PC-3 (cell line): ENCODE results near the gene IFITM2.

Experiments
- EZH2 ChIP-seq: fragments of 300-600 bp; sonication (generic); IDR thresholded peaks from one replicate; pipeline ENCODE4 v1.6.1; 2017; ENCODE audit warnings: antibody characterized with exemption, mild to moderate bottlenecking, low read length; ENCODE audit not compliant: unreplicated experiment
- EZH2phosphoT487 ChIP-seq: fragments of 300-600 bp; sonication (generic); IDR thresholded peaks from 2 replicates; pipeline ENCODE4 v1.6.1; 2018; ENCODE audit warnings: mild to moderate bottlenecking, antibody characterized with exemption, low read length, borderline replicate concordance
- TF ChIP-seq, protein P1 (sequence below): fragments of 300-600 bp; sonication (generic); conservative IDR thresholded peaks from 2 replicates; pipeline ENCODE4 v1.5.1; 2017; ENCODE audit warnings: antibody characterized with exemption, low read depth, mild to moderate bottlenecking, low read length

- TF ChIP-seq, protein P1, sequence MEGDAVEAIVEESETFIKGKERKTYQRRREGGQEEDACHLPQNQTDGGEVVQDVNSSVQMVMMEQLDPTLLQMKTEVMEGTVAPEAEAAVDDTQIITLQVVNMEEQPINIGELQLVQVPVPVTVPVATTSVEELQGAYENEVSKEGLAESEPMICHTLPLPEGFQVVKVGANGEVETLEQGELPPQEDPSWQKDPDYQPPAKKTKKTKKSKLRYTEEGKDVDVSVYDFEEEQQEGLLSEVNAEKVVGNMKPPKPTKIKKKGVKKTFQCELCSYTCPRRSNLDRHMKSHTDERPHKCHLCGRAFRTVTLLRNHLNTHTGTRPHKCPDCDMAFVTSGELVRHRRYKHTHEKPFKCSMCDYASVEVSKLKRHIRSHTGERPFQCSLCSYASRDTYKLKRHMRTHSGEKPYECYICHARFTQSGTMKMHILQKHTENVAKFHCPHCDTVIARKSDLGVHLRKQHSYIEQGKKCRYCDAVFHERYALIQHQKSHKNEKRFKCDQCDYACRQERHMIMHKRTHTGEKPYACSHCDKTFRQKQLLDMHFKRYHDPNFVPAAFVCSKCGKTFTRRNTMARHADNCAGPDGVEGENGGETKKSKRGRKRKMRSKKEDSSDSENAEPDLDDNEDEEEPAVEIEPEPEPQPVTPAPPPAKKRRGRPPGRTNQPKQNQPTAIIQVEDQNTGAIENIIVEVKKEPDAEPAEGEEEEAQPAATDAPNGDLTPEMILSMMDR: no peak
- TF ChIP-seq EZH2: no peak
- no peak for TF ChIP-seq EZH2phosphoT487
Measured at GRCh38 chr11:331358-332060, 23.9 kb downstream of the IFITM2 start.
